KMS-11 (cell line): Measurements from ENCODE around the gene TRERF1.
"Not testable (repeated sequence)": the region's sequence is repeated elsewhere in the genome, so short reads cannot be mapped to it uniquely, and the experiment has no call there.

Experiments used
- H2AFZ ChIP-seq: fragments of 200-600 bp; sonication (generic); 2 replicates; pipeline ENCODE4 v1.6.1; 2016; ENCODE audit warnings: antibody characterized with exemption, mixed run types, low read depth
- H3K27ac ChIP-seq: fragments of 200-600 bp; sonication (generic); 2 replicates; pipeline ENCODE4 v1.6.1; 2016; ENCODE audit warnings: mild to moderate bottlenecking, mixed run types
- H3K27me3 ChIP-seq: fragments of 200-600 bp; sonication (generic); 2 replicates; pipeline ENCODE4 v1.6.1; 2017; ENCODE audit warnings: mild to moderate bottlenecking, low read depth, mixed run types, moderate library complexity; ENCODE audit not compliant: insufficient read depth
- H3K36me3 ChIP-seq: fragments of 200-600 bp; sonication (generic); 2 replicates; pipeline ENCODE4 v1.6.1; 2017; ENCODE audit warnings: mild to moderate bottlenecking, mixed run types; ENCODE audit not compliant: insufficient read depth
- H3K4me1 ChIP-seq: fragments of 200-600 bp; sonication (generic); 2 replicates; pipeline ENCODE4 v1.6.1; 2016; ENCODE audit warnings: mild to moderate bottlenecking, low read depth, mixed run types; ENCODE audit not compliant: poor library complexity, severe bottlenecking
- H3K4me2 ChIP-seq: fragments of 200-600 bp; sonication (generic); 2 replicates; pipeline ENCODE4 v1.7.0; 2016; ENCODE audit warnings: mild to moderate bottlenecking, mixed run types
- H3K4me3 ChIP-seq: fragments of 200-600 bp; sonication (generic); IDR thresholded peaks from 2 replicates; pipeline ENCODE4 v1.6.1; 2017; ENCODE audit warnings: low read depth, low read length, mixed read lengths; ENCODE audit not compliant: insufficient read depth
- H3K79me2 ChIP-seq: fragments of 200-600 bp; sonication (generic); 2 replicates; pipeline ENCODE4 v1.6.1; 2016; ENCODE audit warnings: low read depth, mixed run types; ENCODE audit not compliant: insufficient read depth
- H3K9ac ChIP-seq: fragments of 200-600 bp; sonication (generic); 2 replicates; pipeline ENCODE4 v1.6.1; 2016; ENCODE audit warnings: mild to moderate bottlenecking, mixed run types
- H4K20me1 ChIP-seq: fragments of 200-600 bp; sonication (generic); 2 replicates; pipeline ENCODE4 v1.6.1; 2016; ENCODE audit warnings: mild to moderate bottlenecking, mixed run types; ENCODE audit not compliant: insufficient read depth
- TF ChIP-seq, protein P1 (sequence below): fragments of 200-600 bp; sonication (generic); conservative IDR thresholded peaks from 2 replicates; pipeline ENCODE4 v1.6.1; 2017; ENCODE audit warnings: low read depth, mild to moderate bottlenecking, antibody characterized with exemption, low read length, moderate library complexity, mixed read lengths

Gene TRERF1

DNA sequence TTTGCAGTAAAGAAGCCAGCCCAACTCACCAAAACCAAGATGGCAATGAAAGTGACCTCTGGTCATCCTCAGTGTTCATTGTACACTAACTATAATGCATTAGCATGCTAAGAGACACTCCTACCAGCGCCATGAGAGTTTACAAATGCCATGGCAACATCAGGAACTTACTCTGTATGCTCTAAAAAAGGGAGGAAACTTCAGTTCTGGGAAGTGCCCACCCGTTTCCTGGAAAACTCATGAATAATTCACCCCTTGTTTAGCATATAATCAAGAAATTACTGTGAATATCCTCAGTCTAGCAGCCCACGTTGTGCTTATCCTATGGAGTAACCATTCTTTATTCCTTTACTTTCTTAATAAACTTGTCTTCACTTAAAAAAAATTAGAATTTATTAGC is 19.4 kb upstream of the TRERF1 start:
- no peaks in the 10 kb centered on the region for H3K36me3 ChIP-seq
- no peaks in the 10 kb centered on the region for H3K79me2 ChIP-seq
- no peak overlapping the region for H3K4me2 ChIP-seq
- H3K27ac ChIP-seq, result no peak overlapping the region
- H3K27me3 ChIP-seq, result no peaks in the 10 kb centered on the region
- no peak overlapping the region for H3K9ac ChIP-seq
- no peaks in the 10 kb centered on the region for H4K20me1 ChIP-seq
- TF ChIP-seq, protein P1, sequence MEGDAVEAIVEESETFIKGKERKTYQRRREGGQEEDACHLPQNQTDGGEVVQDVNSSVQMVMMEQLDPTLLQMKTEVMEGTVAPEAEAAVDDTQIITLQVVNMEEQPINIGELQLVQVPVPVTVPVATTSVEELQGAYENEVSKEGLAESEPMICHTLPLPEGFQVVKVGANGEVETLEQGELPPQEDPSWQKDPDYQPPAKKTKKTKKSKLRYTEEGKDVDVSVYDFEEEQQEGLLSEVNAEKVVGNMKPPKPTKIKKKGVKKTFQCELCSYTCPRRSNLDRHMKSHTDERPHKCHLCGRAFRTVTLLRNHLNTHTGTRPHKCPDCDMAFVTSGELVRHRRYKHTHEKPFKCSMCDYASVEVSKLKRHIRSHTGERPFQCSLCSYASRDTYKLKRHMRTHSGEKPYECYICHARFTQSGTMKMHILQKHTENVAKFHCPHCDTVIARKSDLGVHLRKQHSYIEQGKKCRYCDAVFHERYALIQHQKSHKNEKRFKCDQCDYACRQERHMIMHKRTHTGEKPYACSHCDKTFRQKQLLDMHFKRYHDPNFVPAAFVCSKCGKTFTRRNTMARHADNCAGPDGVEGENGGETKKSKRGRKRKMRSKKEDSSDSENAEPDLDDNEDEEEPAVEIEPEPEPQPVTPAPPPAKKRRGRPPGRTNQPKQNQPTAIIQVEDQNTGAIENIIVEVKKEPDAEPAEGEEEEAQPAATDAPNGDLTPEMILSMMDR, result no peak
- H3K4me3 ChIP-seq, result no peak overlapping the region
- H3K4me1 ChIP-seq, result no peaks in the 10 kb centered on the region
- H2AFZ ChIP-seq, result no peak overlapping the region

DNA sequence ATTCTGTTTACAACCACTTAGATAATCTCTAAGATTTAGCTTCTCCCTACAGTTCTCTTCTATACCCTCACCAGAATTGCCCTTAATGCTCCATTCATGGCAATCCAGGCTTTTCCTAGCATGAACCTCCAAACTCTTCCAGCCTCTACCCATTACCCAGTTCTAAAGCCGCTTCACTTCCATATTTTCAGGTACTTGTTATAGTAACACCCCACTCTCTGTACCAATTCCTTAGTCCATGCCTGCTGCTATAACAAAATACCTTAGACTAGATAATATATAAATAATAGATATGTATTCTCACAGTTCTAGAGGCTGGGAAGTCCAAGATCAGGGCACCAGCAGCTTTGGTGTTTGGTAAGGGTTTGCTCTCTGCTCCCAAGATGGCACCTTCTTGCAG is 16.5 kb upstream of the TRERF1 start:
- no peaks in the 10 kb centered on the region for H4K20me1 ChIP-seq
- H3K4me1 ChIP-seq, result no peaks in the 10 kb centered on the region
- H3K4me2 ChIP-seq, result no peak overlapping the region
- H3K79me2 ChIP-seq, result no peaks in the 10 kb centered on the region
- no peaks in the 10 kb centered on the region for H3K36me3 ChIP-seq
- no peak overlapping the region for H3K27ac ChIP-seq
- TF ChIP-seq, protein P1, result no peak
- H3K4me3 ChIP-seq, result no peak overlapping the region
- H3K9ac ChIP-seq, result no peak overlapping the region
- H3K27me3 ChIP-seq, result no peaks in the 10 kb centered on the region
- H2AFZ ChIP-seq, result no peak overlapping the region

DNA sequence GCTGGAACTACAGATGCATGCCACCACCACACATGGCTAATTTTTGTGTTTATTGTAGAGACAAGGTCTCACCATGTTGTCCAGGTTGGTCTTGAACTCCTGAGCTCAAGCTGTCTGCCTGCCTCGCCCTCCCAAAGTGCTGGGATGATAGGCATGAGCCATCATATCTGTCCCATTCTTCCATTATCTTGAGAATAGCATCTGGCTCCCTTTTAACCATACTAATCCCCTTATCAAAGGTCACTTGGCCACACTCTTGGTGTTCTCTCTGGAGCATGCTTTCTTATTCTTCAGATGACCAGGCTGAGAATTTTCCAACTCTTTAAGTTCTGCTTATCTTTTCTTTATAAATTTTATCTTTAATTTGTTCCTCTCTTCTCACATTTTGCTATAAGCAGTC is 15.9 kb upstream of the TRERF1 start:
- H3K4me2 ChIP-seq, result no peak overlapping the region
- no peak overlapping the region for H3K27ac ChIP-seq
- H3K9ac ChIP-seq, result no peak overlapping the region
- TF ChIP-seq, protein P1, result no peak
- H3K4me1 ChIP-seq, result no peaks in the 10 kb centered on the region
- no peak overlapping the region for H2AFZ ChIP-seq
- H3K4me3 ChIP-seq, result no peak overlapping the region
- no peaks in the 10 kb centered on the region for H3K36me3 ChIP-seq
- no peaks in the 10 kb centered on the region for H4K20me1 ChIP-seq
- H3K27me3 ChIP-seq, result no peaks in the 10 kb centered on the region
- H3K79me2 ChIP-seq, result no peaks in the 10 kb centered on the region

DNA sequence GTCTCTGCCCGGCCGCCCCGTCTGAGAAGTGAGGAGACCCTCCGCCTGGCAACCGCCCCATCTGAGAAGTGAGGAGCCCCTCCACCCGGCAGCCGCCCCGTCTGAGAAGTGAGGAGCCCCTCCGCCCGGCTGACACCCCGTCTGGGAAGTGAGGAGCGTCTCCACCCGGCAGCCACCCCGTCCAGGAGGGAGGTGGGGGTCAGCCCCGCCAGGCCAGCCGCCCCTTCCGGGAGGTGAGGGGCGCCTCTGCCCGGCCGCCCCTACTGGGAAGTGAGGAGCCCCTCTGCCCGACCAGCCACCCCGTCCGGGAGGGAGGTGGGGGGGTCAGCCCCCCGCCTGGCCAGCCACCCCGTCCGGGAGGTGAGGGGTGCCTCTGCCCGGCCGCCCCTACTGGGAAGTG is 14.7 kb upstream of the TRERF1 start:
- not testable (repeated sequence) for H3K79me2 ChIP-seq, H3K4me3 ChIP-seq, H3K4me2 ChIP-seq, H2AFZ ChIP-seq, H3K27ac ChIP-seq, H4K20me1 ChIP-seq, H3K9ac ChIP-seq, H3K4me1 ChIP-seq, H3K36me3 ChIP-seq, H3K27me3 ChIP-seq

DNA sequence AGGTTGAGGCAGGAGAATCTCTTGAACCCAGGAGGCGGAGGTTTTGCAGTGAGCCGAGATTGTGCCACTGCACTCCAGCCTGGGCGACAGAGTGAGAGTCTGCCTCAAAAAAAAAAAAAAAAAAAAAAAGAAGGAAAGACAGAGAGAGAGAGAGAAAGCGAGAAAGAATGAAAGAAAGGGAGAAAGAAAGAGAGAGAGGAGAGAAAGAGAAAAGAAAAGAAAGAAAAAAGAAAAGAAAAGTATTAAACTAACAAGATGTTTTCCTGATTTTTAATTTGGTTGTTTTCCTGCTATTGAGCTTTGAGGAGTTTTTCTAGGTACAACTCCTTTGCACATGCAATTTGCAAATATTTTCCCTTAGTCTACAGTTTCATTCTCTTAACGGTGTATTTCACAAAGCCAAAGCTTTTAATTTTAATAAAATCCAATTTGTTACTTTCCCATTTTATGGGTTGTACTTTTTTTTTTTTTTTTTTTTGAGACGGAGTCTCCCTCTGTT is 10.8 kb upstream of the TRERF1 start:
- Histone ChIP-seq H3K4me2 (no peak overlapping the region), H4K20me1 (no peaks in the 10 kb centered on the region), H3K36me3 (no peaks in the 10 kb centered on the region), H3K4me1 (no peaks in the 10 kb centered on the region), H3K27me3 (no peaks in the 10 kb centered on the region), H2AFZ (no peak overlapping the region), H3K4me3 (no peak overlapping the region), H3K79me2 (no peaks in the 10 kb centered on the region), H3K9ac (no peak overlapping the region), H3K27ac (no peak overlapping the region)
- TF ChIP-seq, protein P1, result no peak
